Measurements from ENCODE around the gene SCRT2. TPM values are rescaled to one million over a fixed set of nuclear protein-coding genes. Genes with fewer than 3 reads are reported as not detected.

The SCRT2 gene
- total and polyA plus RNA-seq, 2 of the 4 experiments (the other 2 are of a cell fraction): not detected

DNA sequence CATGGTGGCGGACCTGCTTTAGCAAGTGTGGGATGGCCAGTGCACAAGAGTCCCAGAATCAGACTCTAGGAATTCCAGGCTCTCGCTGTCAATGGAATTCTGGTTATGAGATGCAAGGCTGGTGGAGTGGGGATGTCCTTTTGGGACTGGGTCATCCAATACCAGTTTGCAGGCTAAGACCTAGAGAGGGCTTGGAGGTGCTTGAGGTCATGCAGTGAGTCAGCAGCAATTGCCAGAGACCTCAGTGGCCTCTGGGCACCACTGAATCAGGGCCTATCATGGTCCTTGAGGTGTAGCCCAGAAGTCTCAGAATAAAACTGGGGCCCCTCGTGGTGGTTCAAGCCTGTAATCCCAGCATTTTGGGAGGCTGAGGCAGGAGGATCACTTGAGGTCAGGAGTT lies 1.4 kb upstream of the SCRT2 start:
- WGBS, 2 experiments (ENCODE audit: extremely low coverage in 2 of 2, insufficient read length in 1 of 2): 50% methylated on average over 1 of the region's 3 CpGs; no CpG with 5 or more reads in 1 of the 2 experiments
- POLR2A ChIA-PET (ENCODE audit: unreplicated experiment): interaction anchor here (0.5 kb wide), 1 partner anchor 219 kb away, joined by 20 read pairs; no protein-coding TSS in a partner anchor

More for the DNA sequence above, 1.4 kb upstream of the SCRT2 start:
- Histone ChIP-seq H3K27me3 (ENCODE audit: control insufficient read depth, insufficient read depth, low read length) (peaks cover 54% of the 10 kb centered on the region), H3K4me3 (ENCODE audit: insufficient read depth, low read depth, low read length) (no peak overlapping the region), H3K9me3 (ENCODE audit: control insufficient read depth, insufficient read depth, low read length) (no peaks in the 10 kb centered on the region), H2AK5ac (ENCODE audit: low read depth, low read length) (no peak overlapping the region), H3K23ac (ENCODE audit: low read depth, low read length) (no peak overlapping the region), H2BK20ac (ENCODE audit: low read depth, low read length) (no peak overlapping the region), H3K4me1 (ENCODE audit: control insufficient read depth, insufficient read depth, low read length) (no peaks in the 10 kb centered on the region), H3K56ac (ENCODE audit: extremely low read depth, insufficient read depth, low read length) (no peak overlapping the region), H3K4me2 (ENCODE audit: low read depth, low read length) (no peak overlapping the region), H2BK15ac (ENCODE audit: low read depth, low read length) (no peak overlapping the region), H2AK9ac (replicated peaks; ENCODE audit: low read depth, low read length, poor library complexity) (no peak overlapping the region), H4K20me1 (ENCODE audit: insufficient read depth, low read length) (no peaks in the 10 kb centered on the region), H4K8ac (ENCODE audit: low read depth in 2 of 2, low read length in 2 of 2) (no peak overlapping the region), H3K27ac (ENCODE audit: insufficient read depth, low read length) (no peak overlapping the region), H4K5ac (ENCODE audit: low read depth, low read length) (no peak overlapping the region), H4K91ac (ENCODE audit: insufficient read depth, low read depth, low read length) (no peak overlapping the region), H3K18ac (ENCODE audit: low read depth, low read length) (no peak overlapping the region), H3K14ac (replicated peaks; ENCODE audit: low read depth, low read length) (no peak overlapping the region), H3K9ac (ENCODE audit: low read depth, low read length) (no peak overlapping the region), H2BK120ac (ENCODE audit: low read depth, low read length) (no peak overlapping the region), H2AFZ (replicated peaks; ENCODE audit: low read length, poor library complexity) (no peak overlapping the region), H3K9me1 (ENCODE audit: insufficient read depth, low read length) (no peaks in the 10 kb centered on the region), H3K79me1 (ENCODE audit: low read depth in 1 of 2, low read length in 2 of 2) (no peaks in the 10 kb centered on the region), H3K4ac (ENCODE audit: low read depth, low read length) (no peak overlapping the region), H2BK5ac (ENCODE audit: low read depth, low read length, poor library complexity, severe bottlenecking) (no peak overlapping the region), H3K36me3 (ENCODE audit: control insufficient read depth, insufficient read depth, low read length) (no peaks in the 10 kb centered on the region)
- intact Hi-C loops (cut with micrococcal nuclease) (no loop called here), dilution Hi-C loops (cut with HindIII; ENCODE audit: low sequenced_read_pairs, unreplicated experiment) (no loop called here), in situ Hi-C loops (cut with MboI; ENCODE audit: low sequenced_read_pairs) (loop anchor here (10.0 kb wide), 1 partner anchor 112 kb away; no protein-coding TSS in a partner anchor)
- DNase-seq (no peak), ATAC-seq (ENCODE audit: low read depth) (no peak)
- BruUV-seq (replicated peaks): no TSS peak
- CTCF ChIA-PET: interaction anchor here (0.6 kb wide), 1 partner anchor 40 kb away, joined by 3 read pairs; no protein-coding TSS in a partner anchor
- TF ChIP-seq, protein P1, sequence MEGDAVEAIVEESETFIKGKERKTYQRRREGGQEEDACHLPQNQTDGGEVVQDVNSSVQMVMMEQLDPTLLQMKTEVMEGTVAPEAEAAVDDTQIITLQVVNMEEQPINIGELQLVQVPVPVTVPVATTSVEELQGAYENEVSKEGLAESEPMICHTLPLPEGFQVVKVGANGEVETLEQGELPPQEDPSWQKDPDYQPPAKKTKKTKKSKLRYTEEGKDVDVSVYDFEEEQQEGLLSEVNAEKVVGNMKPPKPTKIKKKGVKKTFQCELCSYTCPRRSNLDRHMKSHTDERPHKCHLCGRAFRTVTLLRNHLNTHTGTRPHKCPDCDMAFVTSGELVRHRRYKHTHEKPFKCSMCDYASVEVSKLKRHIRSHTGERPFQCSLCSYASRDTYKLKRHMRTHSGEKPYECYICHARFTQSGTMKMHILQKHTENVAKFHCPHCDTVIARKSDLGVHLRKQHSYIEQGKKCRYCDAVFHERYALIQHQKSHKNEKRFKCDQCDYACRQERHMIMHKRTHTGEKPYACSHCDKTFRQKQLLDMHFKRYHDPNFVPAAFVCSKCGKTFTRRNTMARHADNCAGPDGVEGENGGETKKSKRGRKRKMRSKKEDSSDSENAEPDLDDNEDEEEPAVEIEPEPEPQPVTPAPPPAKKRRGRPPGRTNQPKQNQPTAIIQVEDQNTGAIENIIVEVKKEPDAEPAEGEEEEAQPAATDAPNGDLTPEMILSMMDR (conservative IDR thresholded peaks at IDR 0.05; ENCODE audit: low read depth, low read length): no peak
